ENCODE measurements around the gene NDUFS6.
A peak's percentile ranks its signal among the peaks of the same experiment; 100 is the strongest.

NDUFS6 gene

GRCh38 chr5:1801222-1801966, at the start of gene NDUFS6:
TSS of gene NDUFS6 (plus strand) at chr5:1801407. CDS start at chr5:1801418, 11 bp downstream.
- peak; percentile 78 for DNase-seq (ENCODE audit: low spot score)

- DNase-seq (ENCODE audit: low spot score) = no peak
Observed at GRCh38 chr5:1751864-1752822, 49.1 kb upstream of the NDUFS6 start.

- no peak for DNase-seq (ENCODE audit: low spot score)
Observed at GRCh38 chr5:1752881-1753280, 48.3 kb upstream of the NDUFS6 start.

- no peak for DNase-seq (ENCODE audit: low spot score)
Observed at GRCh38 chr5:1753490-1753889, 47.7 kb upstream of the NDUFS6 start.

- no peak for DNase-seq (ENCODE audit: low spot score)
Observed at GRCh38 chr5:1754531-1755220, 46.5 kb upstream of the NDUFS6 start.

GRCh38 chr5:1755321-1755949, 45.8 kb upstream of the NDUFS6 start:
- no peak for DNase-seq (ENCODE audit: low spot score)

- DNase-seq (ENCODE audit: low spot score) = no peak
Observed at GRCh38 chr5:1756481-1756880, 44.7 kb upstream of the NDUFS6 start.

- no peak for DNase-seq (ENCODE audit: low spot score)
Observed at GRCh38 chr5:1757511-1757910, 43.7 kb upstream of the NDUFS6 start.

GRCh38 chr5:1758574-1758973, 42.6 kb upstream of the NDUFS6 start:
- DNase-seq (ENCODE audit: low spot score) = no peak

- DNase-seq (ENCODE audit: low spot score) = no peak
Observed at GRCh38 chr5:1759378-1759970, 41.7 kb upstream of the NDUFS6 start.

GRCh38 chr5:1760231-1760630, 41.0 kb upstream of the NDUFS6 start:
- DNase-seq (ENCODE audit: low spot score) = no peak

GRCh38 chr5:1760656-1761452, 40.4 kb upstream of the NDUFS6 start:
- DNase-seq (ENCODE audit: low spot score) = no peak

- no peak for DNase-seq (ENCODE audit: low spot score)
Observed at GRCh38 chr5:1761453-1761755, 39.8 kb upstream of the NDUFS6 start.

GRCh38 chr5:1762121-1762882, 38.9 kb upstream of the NDUFS6 start:
- no peak for DNase-seq (ENCODE audit: low spot score)

- DNase-seq (ENCODE audit: low spot score) = no peak
Observed at GRCh38 chr5:1762883-1763547, 38.2 kb upstream of the NDUFS6 start.

- peak; percentile 30 for DNase-seq (ENCODE audit: low spot score)
Observed at GRCh38 chr5:1763548-1763911, 37.7 kb upstream of the NDUFS6 start.

GRCh38 chr5:1763960-1764605, 37.1 kb upstream of the NDUFS6 start:
- DNase-seq (ENCODE audit: low spot score) = no peak

GRCh38 chr5:1764606-1764960, 36.6 kb upstream of the NDUFS6 start:
- DNase-seq (ENCODE audit: low spot score) = no peak

- DNase-seq (ENCODE audit: low spot score) = no peak
Observed at GRCh38 chr5:1765141-1765879, 35.9 kb upstream of the NDUFS6 start.

Measured in CD4-positive, alpha-beta T cell treated with Interleukin-15 for 4 hours (primary cell).